ENCODE measurements around the gene METRN.

Gene METRN

GRCh38 chr16:693364-693763 lies 21.6 kb upstream of the METRN start:
- no peak for FAIRE-seq

- FAIRE-seq: no peak
Observed at GRCh38 chr16:693766-694165, 21.2 kb upstream of the METRN start.

- FAIRE-seq: no peak
Observed at GRCh38 chr16:694187-694862, 20.6 kb upstream of the METRN start.

GRCh38 chr16:694863-695354 lies 20.0 kb upstream of the METRN start:
- no peak for FAIRE-seq

GRCh38 chr16:695355-696089 lies 19.4 kb upstream of the METRN start:
- FAIRE-seq: no peak

GRCh38 chr16:698911-699671 lies 15.8 kb upstream of the METRN start:
- no peak for FAIRE-seq

GRCh38 chr16:700684-701584 lies 14.0 kb upstream of the METRN start:
- no peak for FAIRE-seq

GRCh38 chr16:702341-702740 lies 12.6 kb upstream of the METRN start:
- FAIRE-seq: no peak

GRCh38 chr16:703406-703805 lies 11.5 kb upstream of the METRN start:
- no peak for FAIRE-seq

GRCh38 chr16:704047-704446 lies 10.9 kb upstream of the METRN start:
- FAIRE-seq: no peak

GRCh38 chr16:704552-705380 lies 10.2 kb upstream of the METRN start:
- FAIRE-seq: no peak

GRCh38 chr16:705431-706188 lies 9.3 kb upstream of the METRN start, which contains the start of gene FBXL16:
TSS of gene FBXL16 (minus strand) at chr16:705801. CDS start at chr16:697405, 8,396 bp downstream.
- no peak for FAIRE-seq

GRCh38 chr16:706189-707061 lies 8.5 kb upstream of the METRN start:
- FAIRE-seq: no peak

GRCh38 chr16:707062-707538 lies 7.8 kb upstream of the METRN start:
- no peak for FAIRE-seq

GRCh38 chr16:708019-708418 lies 6.9 kb upstream of the METRN start:
- FAIRE-seq: no peak

GRCh38 chr16:708959-709358 lies 6.0 kb upstream of the METRN start:
- no peak for FAIRE-seq

GRCh38 chr16:709566-710499 lies 5.1 kb upstream of the METRN start:
- FAIRE-seq: no peak

- no peak for FAIRE-seq
Observed at GRCh38 chr16:710500-711075, 4.3 kb upstream of the METRN start.

All from TTC549 (cell line).